Cardiac fibroblast (primary cell): ENCODE measurements around the gene CC2D2B.

Source experiments
- DNase-seq, 2 donors: peaks; one replicate each; pipeline versions ENCODE4 v3.0.0 to v3.0.0-alpha.2; 2010; ENCODE audit warnings: low read depth in 2 of 2
- H3K4me3 ChIP-seq, 2 donors: replicated peaks in 1 of 2; 1 replicate in 1 of 2; 2 replicates in 1 of 2; pipeline ENCODE4 v1.5.1; 2011; ENCODE audit warnings: low read depth in 2 of 2, low read length in 2 of 2, mild to moderate bottlenecking in 2 of 2, moderate library complexity in 1 of 2
- TF ChIP-seq, protein P1 (sequence below): IDR thresholded peaks from one replicate; pipeline ENCODE4 v1.5.1; 2011; ENCODE audit warnings: low read depth, mild to moderate bottlenecking, low read length, inconsistent platforms

The CC2D2B gene

DNA sequence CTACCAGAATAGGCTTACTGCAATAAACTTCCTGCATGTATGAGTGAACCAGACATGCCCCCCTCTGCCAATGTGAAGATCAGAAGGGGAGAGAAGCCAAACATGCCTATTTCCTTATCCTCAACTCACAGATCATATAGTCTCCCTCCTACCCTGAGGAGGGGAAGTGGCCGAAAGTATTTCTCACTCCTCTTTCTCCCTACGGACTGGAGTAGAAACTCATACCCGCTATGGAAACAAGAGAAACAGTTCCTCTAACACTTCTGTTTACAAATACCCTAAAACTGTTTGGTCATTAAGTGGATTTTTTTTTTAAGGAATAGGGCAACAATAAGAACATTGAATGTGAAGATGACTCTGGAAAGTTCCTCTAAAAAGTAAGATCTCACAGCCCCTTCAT is 167.0 kb downstream of the CC2D2B start:
- no peak overlapping the region for H3K4me3 ChIP-seq
- TF ChIP-seq, protein P1, sequence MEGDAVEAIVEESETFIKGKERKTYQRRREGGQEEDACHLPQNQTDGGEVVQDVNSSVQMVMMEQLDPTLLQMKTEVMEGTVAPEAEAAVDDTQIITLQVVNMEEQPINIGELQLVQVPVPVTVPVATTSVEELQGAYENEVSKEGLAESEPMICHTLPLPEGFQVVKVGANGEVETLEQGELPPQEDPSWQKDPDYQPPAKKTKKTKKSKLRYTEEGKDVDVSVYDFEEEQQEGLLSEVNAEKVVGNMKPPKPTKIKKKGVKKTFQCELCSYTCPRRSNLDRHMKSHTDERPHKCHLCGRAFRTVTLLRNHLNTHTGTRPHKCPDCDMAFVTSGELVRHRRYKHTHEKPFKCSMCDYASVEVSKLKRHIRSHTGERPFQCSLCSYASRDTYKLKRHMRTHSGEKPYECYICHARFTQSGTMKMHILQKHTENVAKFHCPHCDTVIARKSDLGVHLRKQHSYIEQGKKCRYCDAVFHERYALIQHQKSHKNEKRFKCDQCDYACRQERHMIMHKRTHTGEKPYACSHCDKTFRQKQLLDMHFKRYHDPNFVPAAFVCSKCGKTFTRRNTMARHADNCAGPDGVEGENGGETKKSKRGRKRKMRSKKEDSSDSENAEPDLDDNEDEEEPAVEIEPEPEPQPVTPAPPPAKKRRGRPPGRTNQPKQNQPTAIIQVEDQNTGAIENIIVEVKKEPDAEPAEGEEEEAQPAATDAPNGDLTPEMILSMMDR: no peak
- no peak for DNase-seq

- TF ChIP-seq, protein P1: no peak
- no peak for DNase-seq
- no peak overlapping the region for H3K4me3 ChIP-seq
These were observed 168.2 kb downstream of the CC2D2B start for GRCh38 chr10:96075977-96076376.

- H3K4me3 ChIP-seq: no peak overlapping the region
- TF ChIP-seq, protein P1: no peak
- no peak for DNase-seq
These were observed 169.4 kb downstream of the CC2D2B start for GRCh38 chr10:96077156-96077555.

DNA sequence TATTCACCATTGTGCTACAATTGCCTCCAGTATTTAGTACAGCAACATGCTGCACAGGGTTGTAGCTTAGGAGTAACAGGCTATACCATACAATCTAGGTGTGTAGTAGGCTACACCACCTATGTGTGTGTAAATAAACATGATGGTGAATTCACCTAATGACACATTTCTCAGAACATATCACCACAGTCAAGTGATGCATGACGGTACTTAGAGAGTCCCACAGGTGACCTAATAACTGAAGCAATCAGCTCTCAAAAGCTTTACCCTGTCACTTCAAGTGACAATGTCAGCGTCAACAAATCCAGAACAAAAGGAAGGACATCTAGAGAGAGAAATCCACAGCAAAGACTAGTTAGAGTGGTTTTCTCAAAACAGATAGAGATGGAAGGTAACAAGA is 174.4 kb downstream of the CC2D2B start:
- no peak overlapping the region for H3K4me3 ChIP-seq
- no peak for DNase-seq
- TF ChIP-seq, protein P1: no peak
